Posterior cingulate gyrus (tissue), 11 donors: ENCODE results near the gene ZNF555.

Source experiments
- DNase-seq, 10 donors: peaks; one replicate each; pipeline versions ENCODE4 v3.0.0 to v3.0.0-alpha.2; 2020 to 2021; ENCODE audit warnings: mixed read lengths in 3 of 10
- intact Hi-C: fragments of 100-400 bp; cut with DNase I; formaldehyde crosslinking; loops from one replicate; pipeline ENCODE4 v1.15.1; 2023

Gene ZNF555

GRCh38 chr19:2820112-2820702 is 21.1 kb upstream of the ZNF555 start:
- intact Hi-C loops, result loop anchor here (5.0 kb wide), 1 partner anchor 33 kb away; the partner anchor contains the start of gene THOP1
- peak in 3 of 10 donors; percentile 21 to 86 (median 82) for DNase-seq

GRCh38 chr19:2822846-2823245 is 18.4 kb upstream of the ZNF555 start:
- intact Hi-C loops, result loop anchor here (5.0 kb wide), 1 partner anchor 36 kb away; the partner anchor contains the start of gene THOP1

GRCh38 chr19:2823646-2824045 is 17.6 kb upstream of the ZNF555 start:
- intact Hi-C loops, result loop anchor here (5.0 kb wide), 1 partner anchor 36 kb away; the partner anchor contains the start of gene THOP1
- DNase-seq, result peak in 3 of 10 donors; percentile 20 to 67 (median 43)

More at GRCh38 chr19:2822846-2823245, 18.4 kb upstream of the ZNF555 start:
- peak in 2 of 10 donors; percentile 61 to 66 for DNase-seq

DNA sequence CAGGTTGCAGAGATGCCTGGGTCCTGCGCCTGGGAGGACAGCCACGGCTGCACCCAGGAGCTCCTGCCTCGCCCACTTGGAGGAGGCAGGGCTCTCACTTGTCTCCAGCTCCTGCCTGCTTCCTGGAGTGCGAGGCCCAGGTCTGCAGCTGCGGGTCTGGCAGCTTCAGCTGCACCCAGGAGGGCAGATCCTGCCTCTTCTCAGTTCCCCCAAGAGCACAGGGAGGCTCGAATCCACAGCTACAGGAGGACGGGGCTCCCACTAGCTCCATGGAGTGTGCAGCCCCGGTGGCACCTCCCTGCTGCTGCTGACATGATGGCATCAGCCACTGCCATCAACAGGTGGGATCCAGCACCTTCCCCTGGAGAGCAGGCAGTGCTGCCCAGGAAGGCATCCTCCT is 17.1 kb upstream of the ZNF555 start:
- intact Hi-C loops, result loop anchor here (5.0 kb wide), 1 partner anchor 37 kb away; the partner anchor contains the start of gene THOP1

GRCh38 chr19:2827022-2827421 is 14.3 kb upstream of the ZNF555 start:
- no peak for DNase-seq
- intact Hi-C loops, result no loop called here

More for the DNA sequence above, 17.1 kb upstream of the ZNF555 start:
- peak in 2 of 10 donors; percentile 32 to 58 for DNase-seq

GRCh38 chr19:2827840-2828489 is 13.3 kb upstream of the ZNF555 start:
- intact Hi-C loops, result no loop called here
- peak in 1 of 10 donors; percentile 22 for DNase-seq

GRCh38 chr19:2834294-2834871 is 6.9 kb upstream of the ZNF555 start:
- peak in 1 of 10 donors; percentile 17 for DNase-seq
- intact Hi-C loops, result no loop called here

- intact Hi-C loops, result no loop called here
Observed at GRCh38 chr19:2837430-2837829, 3.8 kb upstream of the ZNF555 start.

DNA sequence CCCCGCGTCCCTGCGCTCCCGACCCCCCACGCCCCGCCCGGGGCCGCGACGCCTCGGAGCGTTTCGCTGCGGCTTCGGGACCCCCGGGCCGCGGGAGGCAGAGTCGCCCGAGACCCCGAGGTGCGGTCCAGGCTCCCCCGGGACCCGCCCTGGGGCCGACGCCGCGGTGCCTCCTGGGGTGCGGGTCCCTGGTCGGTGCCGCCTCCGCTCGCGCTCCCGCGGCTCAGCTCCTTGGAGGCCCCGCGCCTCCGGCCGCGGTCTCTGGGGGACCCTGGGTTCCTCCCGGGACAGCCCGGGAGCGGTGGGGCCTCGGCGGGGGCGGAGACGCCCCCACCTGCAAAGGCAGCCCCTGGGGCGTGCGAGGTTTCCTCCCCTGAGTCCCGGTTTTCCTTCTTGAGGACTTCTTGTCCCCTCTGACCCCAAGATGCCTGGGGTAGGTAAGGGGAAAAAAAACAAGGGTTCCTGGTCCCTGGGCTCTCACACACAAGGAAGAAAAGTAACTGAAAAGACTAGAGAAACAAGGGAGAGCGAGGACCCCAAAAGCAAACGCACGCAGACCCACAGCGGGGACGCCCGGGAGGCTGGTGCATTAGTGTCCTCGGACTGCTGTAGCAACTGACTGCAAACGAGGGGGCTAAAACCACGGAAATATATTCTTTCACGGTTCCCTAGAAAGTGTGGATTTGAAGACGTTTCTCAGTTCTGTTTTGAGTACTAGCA is 740 bp downstream of the ZNF555 start:
- DNase-seq, result peak in 2 of 10 donors; percentile 12 to 78

More at GRCh38 chr19:2837430-2837829, 3.8 kb upstream of the ZNF555 start:
- DNase-seq, result no peak

DNA sequence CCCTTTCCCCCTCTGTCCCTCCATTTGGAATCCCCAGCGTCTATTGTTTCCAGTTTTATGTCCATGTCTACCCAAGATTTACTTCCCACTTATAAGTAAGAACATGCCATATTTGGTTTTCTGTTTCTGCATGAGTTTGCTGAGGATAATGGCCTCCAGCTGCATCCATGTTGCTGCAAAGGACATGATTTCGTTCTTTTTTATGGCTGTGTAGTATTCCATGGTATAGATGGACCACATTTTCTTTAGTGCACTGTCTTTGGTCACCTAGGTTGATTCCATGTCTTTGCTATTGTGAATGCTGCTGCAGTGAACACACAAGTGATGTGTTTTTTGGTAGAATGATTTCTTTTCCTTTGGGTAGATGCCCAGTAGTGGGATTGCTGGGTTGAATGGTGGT is 3.8 kb downstream of the ZNF555 start:
- intact Hi-C loops, result no loop called here
- DNase-seq, result no peak

More for the DNA sequence above, 740 bp downstream of the ZNF555 start:
- intact Hi-C loops, result no loop called here

- peak in 1 of 10 donors; percentile 22 for DNase-seq
- intact Hi-C loops, result no loop called here
Observed at GRCh38 chr19:2846180-2846894, 5.1 kb downstream of the ZNF555 start.

GRCh38 chr19:2847507-2847906 is 6.2 kb downstream of the ZNF555 start:
- DNase-seq, result no peak
- intact Hi-C loops, result no loop called here

DNA sequence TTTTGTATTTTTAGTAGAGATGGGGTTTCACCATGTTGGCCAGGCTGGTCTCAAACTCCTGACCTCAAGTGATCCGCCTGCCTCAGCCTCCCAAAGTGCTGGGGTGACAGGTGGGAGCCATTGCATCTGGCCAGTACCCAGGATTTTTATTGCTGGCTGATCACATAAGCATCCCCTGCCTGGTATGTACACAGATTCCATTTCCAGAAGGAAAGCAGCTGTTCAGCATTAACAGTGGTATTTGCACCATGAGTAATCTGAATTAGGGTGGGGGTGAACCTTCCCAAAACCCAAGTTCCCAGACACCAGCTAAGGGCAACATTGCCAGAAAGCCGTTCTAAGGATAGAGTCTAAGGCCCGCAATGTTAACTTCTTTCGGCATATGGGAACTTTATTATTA is 7.3 kb downstream of the ZNF555 start:
- DNase-seq, result no peak

GRCh38 chr19:2850256-2850925 is 9.1 kb downstream of the ZNF555 start:
- no peak for DNase-seq
- intact Hi-C loops, result no loop called here

More for the DNA sequence above, 7.3 kb downstream of the ZNF555 start:
- intact Hi-C loops, result no loop called here

- no peak for DNase-seq
- intact Hi-C loops, result no loop called here
Observed at GRCh38 chr19:2852598-2852997, 11.3 kb downstream of the ZNF555 start.

- intact Hi-C loops, result no loop called here
Observed at GRCh38 chr19:2853015-2853606, 11.8 kb downstream of the ZNF555 start.

DNA sequence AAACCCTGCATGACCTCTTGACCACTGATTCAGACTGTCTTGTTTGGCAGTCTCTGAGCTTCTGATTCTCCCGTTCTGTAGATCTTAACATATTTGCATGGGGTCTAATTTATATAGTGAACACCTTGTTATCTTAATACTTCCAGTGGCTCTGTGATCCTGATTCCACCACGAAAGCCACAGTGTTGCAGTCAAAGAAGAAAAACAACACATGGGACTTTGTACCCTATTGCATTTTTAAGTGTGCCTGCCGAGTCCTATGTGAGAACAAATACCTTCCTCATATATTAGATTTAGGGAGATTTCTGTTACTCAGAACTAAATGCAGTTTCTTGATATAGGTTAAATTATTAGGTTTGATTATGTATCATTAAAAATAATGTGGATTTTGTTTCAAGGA is 13.6 kb downstream of the ZNF555 start:
- intact Hi-C loops, result no loop called here
- DNase-seq, result no peak

More at GRCh38 chr19:2853015-2853606, 11.8 kb downstream of the ZNF555 start:
- peak in 1 of 10 donors; percentile 9 for DNase-seq

DNA sequence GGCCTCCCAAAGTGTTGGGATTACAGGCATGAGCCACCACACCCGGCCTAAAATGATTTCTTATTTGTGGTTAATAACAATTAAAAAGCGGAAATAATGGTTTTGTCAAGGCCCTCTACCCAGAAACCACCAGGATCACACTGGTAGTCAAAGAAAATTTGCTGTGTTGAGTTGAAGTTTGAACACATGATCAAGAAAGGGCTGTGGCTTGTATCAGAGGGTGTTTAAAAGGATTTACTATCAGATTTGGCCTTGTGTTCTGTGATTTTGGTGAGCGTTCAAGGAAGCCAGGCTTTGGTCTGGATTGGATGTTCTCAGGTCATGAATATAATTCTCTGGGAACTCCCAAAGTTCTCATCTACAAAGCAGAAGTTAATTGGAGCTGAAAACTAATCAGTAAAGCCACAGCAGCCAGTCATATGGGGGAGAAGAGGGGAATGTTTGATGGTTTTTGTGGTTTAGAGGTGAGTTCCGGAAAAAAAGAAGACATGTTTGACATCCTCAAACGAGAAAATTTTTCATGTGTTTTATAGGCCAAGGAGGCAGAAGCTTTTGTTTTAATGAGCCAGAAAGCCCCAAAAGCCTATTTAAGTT is 15.3 kb downstream of the ZNF555 start:
- intact Hi-C loops, result no loop called here
- DNase-seq, result no peak

DNA sequence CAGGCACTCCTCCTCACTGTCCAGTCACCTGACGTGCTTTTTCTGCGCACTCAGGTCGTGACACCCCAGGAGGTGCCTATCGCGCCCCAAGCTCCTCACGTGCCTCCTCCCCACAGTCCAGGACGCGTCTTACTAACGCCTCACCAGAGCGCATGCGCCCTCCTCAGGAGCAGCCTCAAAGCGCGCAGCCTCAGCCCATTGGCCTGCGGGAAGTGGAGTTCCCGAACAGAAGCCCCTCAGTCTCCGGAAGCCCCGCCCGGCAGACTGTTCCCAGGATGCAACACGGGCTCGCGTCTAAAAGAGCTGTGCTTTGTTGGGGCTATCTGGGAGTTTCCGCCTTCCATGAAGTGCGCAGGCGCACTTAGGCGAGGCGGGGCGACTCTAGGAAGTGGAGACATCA is 17.6 kb downstream of the ZNF555 start:
- intact Hi-C loops, result no loop called here
- peak in 2 of 10 donors; percentile 65 to 71 for DNase-seq
